ENCODE data around the gene CMPK2.

Gene CMPK2

DNA sequence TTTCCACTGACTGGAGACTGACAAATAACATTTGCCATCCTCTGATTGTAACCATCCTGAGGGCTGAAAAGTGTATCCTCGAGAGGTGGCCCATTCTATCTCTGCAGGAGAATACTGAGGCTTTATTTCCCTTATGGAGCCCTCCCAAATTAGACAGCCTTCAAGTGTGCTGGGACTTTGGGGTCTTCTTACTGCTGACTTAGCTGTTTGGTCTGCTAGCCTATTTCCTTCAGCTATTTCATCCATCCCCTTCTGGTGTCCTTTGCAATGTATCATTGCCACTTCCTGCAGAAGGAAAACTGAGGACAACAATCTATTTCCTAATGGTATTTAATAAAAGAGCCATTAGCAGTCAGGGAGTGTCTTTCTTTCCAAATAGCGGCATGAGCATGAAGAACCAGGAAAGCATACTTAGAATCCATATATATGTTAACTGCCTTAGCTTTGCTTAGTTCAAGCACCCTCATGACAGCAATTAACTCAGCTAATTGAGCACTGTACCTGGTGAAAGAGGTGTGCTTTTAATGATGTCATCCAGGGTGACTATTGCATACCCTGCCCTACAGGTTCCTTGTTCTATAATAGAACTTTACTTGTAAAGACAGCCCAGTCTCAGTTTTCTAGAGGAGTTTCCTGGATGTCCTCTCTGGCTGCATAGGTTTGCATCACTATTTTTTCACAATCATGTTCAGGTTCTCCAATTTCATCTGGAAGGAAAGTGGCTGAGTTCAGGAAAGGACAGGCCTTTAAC, 24.0 kb downstream of the CMPK2 start:
- H3K4me1 ChIP-seq (ENCODE audit: control insufficient read depth in 1 of 2, insufficient read depth in 1 of 2, low read depth in 1 of 2, low read length in 1 of 2) = no peaks in the 10 kb centered on the region
- H3K9me3 ChIP-seq = peaks cover 55% of the 10 kb centered on the region
- H3K36me3 ChIP-seq = no peaks in the 10 kb centered on the region
- no peak overlapping the region for H3K4me3 ChIP-seq (ENCODE audit: low read depth in 1 of 2, low read length in 1 of 2)
- no peaks in the 10 kb centered on the region for H3K27me3 ChIP-seq
- TF ChIP-seq, protein P1, sequence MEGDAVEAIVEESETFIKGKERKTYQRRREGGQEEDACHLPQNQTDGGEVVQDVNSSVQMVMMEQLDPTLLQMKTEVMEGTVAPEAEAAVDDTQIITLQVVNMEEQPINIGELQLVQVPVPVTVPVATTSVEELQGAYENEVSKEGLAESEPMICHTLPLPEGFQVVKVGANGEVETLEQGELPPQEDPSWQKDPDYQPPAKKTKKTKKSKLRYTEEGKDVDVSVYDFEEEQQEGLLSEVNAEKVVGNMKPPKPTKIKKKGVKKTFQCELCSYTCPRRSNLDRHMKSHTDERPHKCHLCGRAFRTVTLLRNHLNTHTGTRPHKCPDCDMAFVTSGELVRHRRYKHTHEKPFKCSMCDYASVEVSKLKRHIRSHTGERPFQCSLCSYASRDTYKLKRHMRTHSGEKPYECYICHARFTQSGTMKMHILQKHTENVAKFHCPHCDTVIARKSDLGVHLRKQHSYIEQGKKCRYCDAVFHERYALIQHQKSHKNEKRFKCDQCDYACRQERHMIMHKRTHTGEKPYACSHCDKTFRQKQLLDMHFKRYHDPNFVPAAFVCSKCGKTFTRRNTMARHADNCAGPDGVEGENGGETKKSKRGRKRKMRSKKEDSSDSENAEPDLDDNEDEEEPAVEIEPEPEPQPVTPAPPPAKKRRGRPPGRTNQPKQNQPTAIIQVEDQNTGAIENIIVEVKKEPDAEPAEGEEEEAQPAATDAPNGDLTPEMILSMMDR (IDR thresholded peaks at IDR 0.05) = no peak
- H3K27ac ChIP-seq = no peak overlapping the region

DNA sequence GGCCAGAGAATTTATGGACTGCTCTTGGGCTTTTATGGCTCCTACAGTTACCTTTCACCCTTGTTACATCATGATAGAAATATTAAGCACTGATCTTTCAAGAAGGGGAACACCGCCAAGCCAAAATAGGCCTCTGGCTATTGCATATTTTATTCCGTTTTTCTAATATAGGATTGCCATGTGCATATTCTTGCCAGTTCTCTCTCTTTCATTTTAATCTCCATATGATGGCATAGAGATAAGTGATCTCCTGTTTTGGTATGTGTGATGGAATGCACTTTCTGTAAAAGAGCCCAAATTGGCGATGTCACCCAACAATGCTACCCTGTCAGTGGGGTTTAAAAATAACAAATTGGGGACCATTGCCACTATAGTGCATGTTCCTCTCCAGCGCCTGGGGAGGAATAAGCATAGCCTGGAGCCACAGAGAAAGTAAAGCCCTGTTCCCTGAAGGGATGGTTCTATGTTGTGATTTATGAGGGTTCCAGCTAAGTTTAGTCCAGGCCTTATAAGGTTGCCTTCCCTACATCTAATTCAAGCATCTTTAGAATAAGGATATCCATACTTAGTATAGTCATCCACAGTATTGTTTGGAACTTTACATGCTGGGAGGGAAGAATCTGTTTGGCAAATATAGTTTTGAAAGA, 26.9 kb downstream of the CMPK2 start:
- TF ChIP-seq, protein P1 (IDR thresholded peaks at IDR 0.05) = no peak

DNA sequence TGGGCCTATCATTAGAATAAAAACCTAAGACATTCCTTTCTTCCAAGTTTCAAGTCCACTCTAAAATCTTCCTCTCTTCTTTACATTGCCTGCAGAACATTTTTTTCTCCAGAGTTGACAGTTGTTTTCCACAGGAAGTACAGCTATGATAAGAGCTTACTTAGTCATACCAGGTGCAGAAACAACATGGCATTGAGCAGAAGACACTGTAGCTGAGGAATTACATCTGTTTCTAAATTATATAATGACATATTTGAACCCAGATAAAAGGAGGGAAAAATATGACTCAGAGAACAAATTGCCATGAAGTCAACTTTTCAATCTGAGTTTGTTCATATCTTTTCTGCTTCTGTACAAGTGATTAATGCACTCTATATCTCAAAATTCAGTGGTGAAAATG, 30.2 kb downstream of the CMPK2 start:
- TF ChIP-seq, protein P1 (IDR thresholded peaks at IDR 0.05) = no peak

More for the DNA sequence above, 26.9 kb downstream of the CMPK2 start:
- Histone ChIP-seq H3K36me3 (no peaks in the 10 kb centered on the region), H3K4me1 (ENCODE audit: control insufficient read depth in 1 of 2, insufficient read depth in 1 of 2, low read depth in 1 of 2, low read length in 1 of 2) (no peaks in the 10 kb centered on the region), H3K4me3 (ENCODE audit: low read depth in 1 of 2, low read length in 1 of 2) (no peak overlapping the region), H3K27ac (no peak overlapping the region), H3K27me3 (no peaks in the 10 kb centered on the region), H3K9me3 (peaks cover 26% of the 10 kb centered on the region)

DNA sequence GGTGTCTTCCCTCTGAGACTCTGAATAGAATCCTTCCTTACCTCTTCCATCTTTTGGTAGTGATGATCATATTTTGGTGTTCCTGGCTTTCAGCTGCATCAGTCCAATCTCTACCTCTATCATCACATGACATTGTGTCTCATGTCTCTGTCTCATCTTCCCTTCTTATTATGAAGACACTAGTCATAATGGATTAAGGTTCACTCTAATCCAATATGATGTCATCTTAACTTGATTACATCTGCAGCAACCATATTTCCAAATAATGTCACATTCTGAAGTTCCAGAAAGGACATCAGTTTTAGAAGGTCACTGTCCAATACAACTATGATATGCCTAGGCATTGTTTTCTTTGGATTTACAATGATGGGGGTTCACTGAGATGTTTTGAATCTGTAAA, 31.5 kb downstream of the CMPK2 start:
- Histone ChIP-seq H3K27me3 (no peaks in the 10 kb centered on the region), H3K9me3 (peaks cover under 1% of the 10 kb centered on the region), H3K4me1 (ENCODE audit: control insufficient read depth in 1 of 2, insufficient read depth in 1 of 2, low read depth in 1 of 2, low read length in 1 of 2) (no peaks in the 10 kb centered on the region), H3K36me3 (no peaks in the 10 kb centered on the region), H3K4me3 (ENCODE audit: low read depth in 1 of 2, low read length in 1 of 2) (no peak overlapping the region), H3K27ac (no peak overlapping the region)
- TF ChIP-seq, protein P1 (IDR thresholded peaks at IDR 0.05) = no peak

More for the DNA sequence above, 30.2 kb downstream of the CMPK2 start:
- no peaks in the 10 kb centered on the region for H3K27me3 ChIP-seq
- no peak overlapping the region for H3K27ac ChIP-seq
- H3K4me3 ChIP-seq (ENCODE audit: low read depth in 1 of 2, low read length in 1 of 2) = no peak overlapping the region
- H3K36me3 ChIP-seq = no peaks in the 10 kb centered on the region
- H3K4me1 ChIP-seq (ENCODE audit: control insufficient read depth in 1 of 2, insufficient read depth in 1 of 2, low read depth in 1 of 2, low read length in 1 of 2) = no peaks in the 10 kb centered on the region
- peaks cover 2% of the 10 kb centered on the region for H3K9me3 ChIP-seq

DNA sequence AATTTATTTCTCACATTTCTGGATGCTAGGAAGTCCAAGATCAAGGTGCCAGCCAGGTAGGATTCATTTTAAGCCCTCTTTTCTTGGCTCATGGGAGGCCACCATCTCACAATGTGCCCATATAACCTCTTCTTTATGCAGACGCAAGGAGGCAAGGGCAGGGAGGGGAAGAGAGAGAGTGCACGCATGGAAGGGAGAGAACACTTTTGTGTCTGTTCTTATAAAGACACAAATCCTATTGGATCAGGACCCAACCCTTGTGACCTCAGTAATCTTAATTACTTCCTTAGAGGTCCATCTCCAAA, 32.5 kb downstream of the CMPK2 start:
- TF ChIP-seq, protein P1 (IDR thresholded peaks at IDR 0.05) = no peak
- no peaks in the 10 kb centered on the region for H3K36me3 ChIP-seq
- H3K9me3 ChIP-seq = no peaks in the 10 kb centered on the region
- no peaks in the 10 kb centered on the region for H3K4me1 ChIP-seq (ENCODE audit: control insufficient read depth in 1 of 2, insufficient read depth in 1 of 2, low read depth in 1 of 2, low read length in 1 of 2)
- H3K4me3 ChIP-seq (ENCODE audit: low read depth in 1 of 2, low read length in 1 of 2) = no peak overlapping the region
- H3K27ac ChIP-seq = no peak overlapping the region
- no peaks in the 10 kb centered on the region for H3K27me3 ChIP-seq

All from neutrophil (primary cell).